Measurements from ENCODE around the gene P2RY8. TPM values are rescaled to one million over a fixed set of nuclear protein-coding genes. Genes with fewer than 3 reads are reported as not detected.
"Not testable (repeated sequence)": the region's sequence is repeated elsewhere in the genome, so short reads cannot be mapped to it uniquely, and the experiment has no call there.

Gene P2RY8
- total RNA-seq, 1 donor from 2014 or later = 2.5 TPM

GRCh38 chrX:1489354-1489753, 47.6 kb downstream of the P2RY8 start:
- DNase-seq (ENCODE audit: low spot score) = not testable (repeated sequence)

- DNase-seq (ENCODE audit: low spot score) = no peak
Measured at GRCh38 chrX:1488745-1489144, 48.2 kb downstream of the P2RY8 start.

GRCh38 chrX:1488141-1488540, 48.8 kb downstream of the P2RY8 start:
- no peak for DNase-seq (ENCODE audit: low spot score)

DNA sequence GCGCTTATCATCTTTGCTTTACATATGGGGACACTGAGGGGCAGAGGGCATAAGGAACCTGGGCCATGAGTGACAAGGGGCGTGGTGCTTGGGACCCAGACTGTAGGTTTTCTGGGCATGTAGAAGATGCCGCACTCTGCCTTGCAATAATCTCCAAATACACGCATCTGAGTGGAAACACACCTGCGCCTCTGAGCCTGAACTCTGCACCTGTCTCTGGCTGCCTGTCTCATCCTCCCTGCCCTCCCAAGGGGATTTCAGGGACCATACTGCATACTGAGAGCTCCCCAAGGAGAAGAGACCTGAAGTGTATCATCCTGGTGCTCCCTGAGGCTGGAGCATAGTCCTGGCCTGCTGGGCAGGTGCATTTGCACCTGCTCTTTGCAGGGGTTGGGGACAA, 49.6 kb downstream of the P2RY8 start:
- DNase-seq (ENCODE audit: low spot score) = no peak

GRCh38 chrX:1486749-1487361, 50.1 kb downstream of the P2RY8 start:
- DNase-seq (ENCODE audit: low spot score) = no peak

DNA sequence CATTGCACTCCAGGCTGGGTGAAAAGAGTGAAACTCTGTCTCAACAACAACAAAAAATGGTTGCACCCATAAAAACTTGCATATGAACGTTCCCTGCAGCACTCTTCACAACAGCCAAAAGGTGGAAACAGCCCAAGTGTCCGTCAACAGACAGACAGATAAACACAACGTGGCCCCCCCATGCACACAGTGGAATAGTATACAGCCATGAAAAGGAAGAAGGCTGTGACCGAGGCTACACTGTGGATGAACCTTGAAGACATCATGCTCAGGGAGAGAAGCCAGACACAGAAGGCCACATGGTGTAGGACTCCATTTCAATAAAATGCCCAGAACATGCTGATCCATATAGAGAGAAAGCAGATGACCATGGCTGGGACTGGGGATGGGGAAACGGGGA, 50.8 kb downstream of the P2RY8 start:
- peak; percentile 30 for DNase-seq (ENCODE audit: low spot score)

DNA sequence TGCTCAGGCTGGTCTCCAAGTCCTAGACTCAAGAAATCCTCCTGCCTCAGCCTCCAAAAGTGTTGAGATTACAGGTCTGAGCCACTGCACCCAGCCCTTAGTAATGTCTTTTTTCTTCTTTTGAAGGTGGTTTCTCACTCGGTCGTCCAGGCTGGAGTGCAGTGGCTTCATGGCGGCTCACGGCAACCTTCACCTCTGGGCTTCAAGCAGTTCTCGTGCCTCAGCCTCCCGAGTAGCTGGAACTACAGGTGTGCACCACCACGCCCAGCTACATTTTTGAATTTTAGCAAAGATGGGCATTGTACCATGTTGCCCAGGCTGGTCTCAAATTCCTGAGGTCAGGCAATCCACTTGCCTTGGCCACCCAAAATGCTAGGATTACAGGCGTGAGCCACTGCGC, 52.0 kb downstream of the P2RY8 start:
- DNase-seq (ENCODE audit: low spot score) = peak; percentile 57

DNA sequence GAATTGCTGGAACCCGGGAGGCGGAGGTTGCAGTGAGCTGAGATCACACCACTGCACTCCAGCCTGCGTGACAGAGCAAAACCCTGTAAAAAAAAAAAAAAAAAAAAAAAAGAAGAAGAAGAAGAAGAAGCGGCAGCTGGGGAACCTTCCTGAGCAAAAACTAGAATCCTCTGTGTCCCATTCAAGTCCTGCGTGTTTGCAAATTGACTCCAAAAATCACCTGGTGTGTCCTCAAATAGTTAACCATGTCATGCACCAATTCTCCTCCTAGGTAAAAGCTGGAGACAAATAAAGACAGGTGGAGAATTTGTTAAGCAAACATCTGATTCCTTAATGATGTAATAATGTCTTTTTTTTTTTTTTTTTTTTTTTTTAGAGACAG, 52.4 kb downstream of the P2RY8 start:
- no peak for DNase-seq (ENCODE audit: low spot score)

- peak; percentile 53 for DNase-seq (ENCODE audit: low spot score)
Measured at GRCh38 chrX:1483843-1484637, 52.9 kb downstream of the P2RY8 start.

- not testable (repeated sequence) for DNase-seq (ENCODE audit: low spot score)
Measured at GRCh38 chrX:1482530-1482928, 54.5 kb downstream of the P2RY8 start.

DNA sequence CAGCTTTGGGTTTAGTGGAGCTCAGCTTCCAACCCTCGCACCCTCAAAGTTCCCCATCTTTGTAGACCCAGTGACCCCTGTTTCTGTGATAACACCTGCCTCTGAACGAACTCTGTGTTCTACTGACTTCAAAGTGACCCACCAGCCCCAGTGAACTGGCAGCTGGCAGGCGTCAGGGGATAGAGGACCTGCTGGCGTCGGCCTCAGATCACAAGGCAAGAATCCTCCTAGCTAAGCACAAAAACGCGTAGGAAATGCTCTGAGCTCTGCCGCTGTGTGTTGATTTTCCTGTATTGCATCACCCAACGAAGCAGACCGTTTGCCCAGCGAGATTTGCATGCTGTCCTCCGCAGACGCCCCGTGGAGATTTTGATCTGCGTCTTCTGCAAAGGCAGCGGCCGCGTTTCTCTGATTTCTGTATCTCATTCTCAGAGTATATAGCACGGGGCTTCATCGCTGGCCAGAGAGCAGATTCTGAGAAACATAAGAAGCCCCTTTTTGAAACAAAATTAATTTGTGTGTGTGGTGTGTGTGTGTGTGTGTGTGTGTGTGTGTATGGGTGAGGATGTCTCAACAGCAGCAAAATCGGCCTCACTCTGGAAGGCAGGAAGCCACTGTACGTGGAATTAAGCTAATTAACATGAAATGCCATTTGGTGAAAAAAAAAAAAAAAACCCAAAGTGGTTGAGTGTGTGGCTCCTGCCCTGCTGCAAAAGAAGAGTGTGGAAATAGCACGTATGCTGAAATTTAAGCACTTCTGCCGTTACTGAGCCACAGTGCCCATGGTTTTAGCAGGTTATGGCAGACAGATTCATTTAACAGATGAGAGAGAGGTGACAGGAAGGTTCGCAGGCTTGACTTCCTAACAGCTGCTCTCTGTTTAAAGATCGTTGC, 55.1 kb downstream of the P2RY8 start:
- DNase-seq (ENCODE audit: low spot score) = peak; percentile 84

GRCh38 chrX:1480082-1480785, 56.8 kb downstream of the P2RY8 start:
- DNase-seq (ENCODE audit: low spot score) = no peak

DNA sequence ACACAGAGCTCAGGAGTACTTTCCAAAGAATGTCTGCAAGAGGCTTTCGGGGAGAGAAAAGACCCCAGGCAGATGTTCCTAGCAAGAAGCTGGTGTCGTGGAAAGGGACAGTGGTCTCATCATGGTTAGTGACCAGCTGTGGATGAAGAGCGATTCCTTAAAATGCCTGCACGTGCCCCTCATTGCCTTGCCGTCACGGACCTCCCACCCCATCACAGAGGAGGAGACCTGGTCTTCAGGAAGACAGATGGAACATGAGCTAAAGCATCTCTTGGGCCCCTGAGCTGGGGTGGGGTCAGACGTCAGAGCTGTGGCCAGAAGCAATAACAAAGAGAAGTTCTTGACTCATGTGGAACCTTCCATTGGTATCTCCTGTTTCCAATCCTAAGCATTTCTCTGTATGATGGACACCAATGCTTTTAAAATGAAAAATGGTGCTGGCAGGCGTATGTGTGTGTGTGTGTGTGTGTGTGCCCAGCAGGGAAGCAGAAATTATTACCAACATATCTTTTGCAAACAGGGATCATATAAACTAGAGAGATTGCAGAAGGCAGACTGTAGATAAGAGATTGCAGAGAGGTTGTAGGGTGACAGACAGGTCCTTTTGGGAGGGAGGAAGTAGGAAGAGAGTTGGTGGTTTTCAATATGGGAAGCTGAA, 59.1 kb downstream of the P2RY8 start:
- DNase-seq (ENCODE audit: low spot score) = peak; percentile 26

DNA sequence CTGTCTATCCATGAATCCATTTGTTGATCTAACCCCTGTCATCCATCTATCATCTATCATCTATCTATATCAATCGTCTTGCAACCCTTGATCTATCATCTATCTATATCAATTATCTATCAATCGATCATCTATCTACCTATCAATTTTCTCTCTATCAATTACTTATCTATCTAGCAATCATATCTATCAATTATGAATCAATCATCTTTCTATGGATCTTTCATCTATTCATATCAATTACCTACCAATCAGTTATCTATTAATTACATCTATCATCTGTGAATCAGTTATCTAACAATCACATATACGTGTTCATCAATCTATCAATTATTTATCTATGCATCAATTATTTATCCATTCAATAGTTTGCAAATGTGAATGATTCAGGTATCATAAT, 59.8 kb downstream of the P2RY8 start:
- DNase-seq (ENCODE audit: low spot score) = no peak

DNA sequence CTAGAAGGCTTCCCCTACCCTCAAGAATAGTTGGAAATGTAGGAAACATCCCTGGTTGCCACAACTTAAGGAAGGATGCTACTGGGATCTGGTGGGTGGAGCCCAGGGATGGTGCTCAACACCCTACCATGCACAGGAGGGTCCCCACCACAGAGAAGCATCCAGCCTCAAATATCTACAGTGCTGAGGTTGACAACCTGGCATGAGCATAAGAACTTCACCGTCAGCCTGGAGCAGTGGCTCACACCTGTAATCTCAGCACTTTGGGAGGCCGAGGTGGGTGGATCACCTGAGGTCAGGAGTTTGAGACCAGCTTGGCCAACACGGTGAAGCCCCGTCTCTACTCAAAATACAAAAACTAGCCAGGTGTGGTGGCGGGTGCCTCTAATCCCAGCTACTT, 60.3 kb downstream of the P2RY8 start:
- peak; percentile 35 for DNase-seq (ENCODE audit: low spot score)

GRCh38 chrX:1475881-1476280, 61.1 kb downstream of the P2RY8 start:
- peak; percentile 9 for DNase-seq (ENCODE audit: low spot score)

DNA sequence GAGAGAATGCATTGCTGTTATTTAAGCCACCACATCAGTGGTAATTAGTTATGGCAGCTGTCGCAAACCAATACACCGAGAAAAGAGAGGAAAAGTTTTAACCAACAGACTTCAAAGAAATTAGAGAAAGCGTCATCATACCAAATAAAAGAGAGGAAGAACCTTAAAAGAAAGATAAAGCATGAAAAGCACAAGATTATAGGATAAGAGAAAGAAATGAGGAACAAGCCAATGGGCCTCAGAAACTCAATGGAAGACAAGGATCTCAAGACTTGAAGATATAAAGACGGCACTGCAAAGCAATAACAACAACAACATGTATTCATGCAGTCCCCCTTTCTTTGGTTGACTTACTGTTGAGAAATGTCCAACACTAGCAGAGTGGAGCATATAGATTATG, 61.5 kb downstream of the P2RY8 start:
- no peak for DNase-seq (ENCODE audit: low spot score)

DNA sequence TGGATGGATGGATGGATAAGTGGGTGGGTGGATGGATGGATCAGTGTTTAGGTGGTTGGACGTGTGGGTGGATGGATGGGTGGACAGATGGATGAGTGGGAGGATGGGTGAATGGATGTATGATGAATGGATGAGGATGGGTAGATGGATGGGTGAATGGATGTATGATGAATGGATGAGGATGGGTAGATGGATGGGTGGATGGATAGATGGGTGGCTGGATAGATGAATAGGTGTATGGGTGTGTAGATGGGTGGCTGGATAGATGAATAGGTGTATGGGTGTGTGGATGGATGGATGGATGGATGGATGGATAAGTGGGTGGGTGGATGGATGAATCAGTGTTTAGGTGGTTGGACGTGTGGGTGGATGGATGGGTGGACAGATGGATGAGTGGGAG, 62.4 kb downstream of the P2RY8 start:
- not testable (repeated sequence) for DNase-seq (ENCODE audit: low spot score)

- no peak for DNase-seq (ENCODE audit: low spot score)
Measured at GRCh38 chrX:1472975-1473374, 64.0 kb downstream of the P2RY8 start.

DNA sequence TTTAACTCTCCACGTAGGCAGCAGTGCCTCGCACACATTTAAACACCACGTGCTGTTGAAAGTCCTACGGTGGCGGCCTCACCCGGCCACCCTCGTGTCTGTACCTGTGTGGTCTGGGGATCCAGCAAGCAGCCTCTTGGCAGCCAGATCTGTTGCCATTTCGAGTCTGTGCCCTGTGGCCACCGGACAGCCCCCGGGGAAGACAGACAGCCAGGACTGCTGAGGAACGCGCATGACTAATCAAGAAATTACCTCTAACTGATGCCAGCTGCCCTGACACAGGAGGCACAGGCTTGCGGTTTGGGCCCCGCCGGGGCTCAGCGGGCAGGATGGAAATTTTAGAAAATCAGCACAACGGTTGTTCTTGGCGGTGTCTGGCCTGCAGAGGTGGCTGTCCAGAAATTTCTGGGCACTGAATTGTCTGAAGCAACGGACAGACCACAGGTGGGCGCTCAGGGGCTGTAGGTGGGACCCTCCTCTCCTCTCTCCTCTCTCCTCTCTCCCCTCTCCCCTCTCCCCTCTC, 68.7 kb downstream of the P2RY8 start:
- peak; percentile 64 for DNase-seq (ENCODE audit: low spot score)

All from mesenteric fat pad (tissue), 1 donor.